ENCODE results near the gene IPO11.

DNA sequence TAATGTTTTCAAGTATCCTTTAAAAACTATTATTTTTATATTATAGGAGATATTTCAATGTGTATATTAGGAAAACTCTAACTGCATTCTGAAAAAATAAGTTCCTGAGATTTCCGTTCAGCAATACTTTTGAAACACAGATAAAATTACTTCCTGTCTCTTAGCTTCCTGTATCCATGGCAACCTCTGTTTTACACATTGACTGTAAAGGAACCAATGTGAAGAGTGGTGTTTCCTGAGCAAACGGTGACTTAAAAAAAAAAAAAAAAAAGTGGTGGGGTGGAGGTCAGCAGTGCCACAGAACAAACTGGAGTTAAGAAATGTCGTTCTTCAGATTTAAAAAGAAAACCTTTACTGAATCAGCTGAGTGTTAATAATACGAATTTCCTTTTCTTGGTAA lies 166.0 kb downstream of the IPO11 start, which contains the start of gene LRRC70:
- no peak for TF ChIP-seq ZFX (IDR thresholded peaks at IDR 0.05)
- TF ChIP-seq, protein P1, sequence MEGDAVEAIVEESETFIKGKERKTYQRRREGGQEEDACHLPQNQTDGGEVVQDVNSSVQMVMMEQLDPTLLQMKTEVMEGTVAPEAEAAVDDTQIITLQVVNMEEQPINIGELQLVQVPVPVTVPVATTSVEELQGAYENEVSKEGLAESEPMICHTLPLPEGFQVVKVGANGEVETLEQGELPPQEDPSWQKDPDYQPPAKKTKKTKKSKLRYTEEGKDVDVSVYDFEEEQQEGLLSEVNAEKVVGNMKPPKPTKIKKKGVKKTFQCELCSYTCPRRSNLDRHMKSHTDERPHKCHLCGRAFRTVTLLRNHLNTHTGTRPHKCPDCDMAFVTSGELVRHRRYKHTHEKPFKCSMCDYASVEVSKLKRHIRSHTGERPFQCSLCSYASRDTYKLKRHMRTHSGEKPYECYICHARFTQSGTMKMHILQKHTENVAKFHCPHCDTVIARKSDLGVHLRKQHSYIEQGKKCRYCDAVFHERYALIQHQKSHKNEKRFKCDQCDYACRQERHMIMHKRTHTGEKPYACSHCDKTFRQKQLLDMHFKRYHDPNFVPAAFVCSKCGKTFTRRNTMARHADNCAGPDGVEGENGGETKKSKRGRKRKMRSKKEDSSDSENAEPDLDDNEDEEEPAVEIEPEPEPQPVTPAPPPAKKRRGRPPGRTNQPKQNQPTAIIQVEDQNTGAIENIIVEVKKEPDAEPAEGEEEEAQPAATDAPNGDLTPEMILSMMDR (conservative IDR thresholded peaks at IDR 0.05): no peak
